ENCODE data around the gene GP9. TPM values are rescaled to one million over a fixed set of nuclear protein-coding genes. Genes with fewer than 3 reads are reported as not detected.

The GP9 gene
- total RNA-seq, 6 experiments from 2014 or later, result not detected

Other genes starting within 250 kb of the GP9 start
- gene ACAD9, start 181.2 kb upstream of the GP9 start, total RNA-seq (2021; fragmentation: NEBNext Ultra II Directional; extraction: Animal tissue kit (Norgen Biotek cat#: 25700)), result 10 to 100 TPM; 37.5 to 47.1 (median 45.1) TPM
- gene CFAP92, start 66.7 kb upstream of the GP9 start, total RNA-seq (2021; fragmentation: NEBNext Ultra II Directional; extraction: Animal tissue kit (Norgen Biotek cat#: 25700)), result not detected
- not detected for gene EFCC1, start 59.5 kb upstream of the GP9 start, total RNA-seq (2021; fragmentation: NEBNext Ultra II Directional; extraction: Animal tissue kit (Norgen Biotek cat#: 25700))
- 10 to 100 TPM; 17.1 to 28.0 (median 22.0) TPM for gene RAB43, start 61.0 kb downstream of the GP9 start, total RNA-seq (2021; fragmentation: NEBNext Ultra II Directional; extraction: Animal tissue kit (Norgen Biotek cat#: 25700))
- gene ISY1, start 100.3 kb downstream of the GP9 start, total RNA-seq (2021; fragmentation: NEBNext Ultra II Directional; extraction: Animal tissue kit (Norgen Biotek cat#: 25700)), result 10 to 100 TPM; 34.6 to 50.6 (median 42.2) TPM
- gene CNBP, start 123.1 kb downstream of the GP9 start, total RNA-seq (2021; fragmentation: NEBNext Ultra II Directional; extraction: Animal tissue kit (Norgen Biotek cat#: 25700)), result 100 to 1,000 TPM; 229 to 242 (median 240) TPM
- 100 to 1,000 TPM; 316 to 393 (median 342) TPM for gene COPG1, start 188.8 kb downstream of the GP9 start, total RNA-seq (2021; fragmentation: NEBNext Ultra II Directional; extraction: Animal tissue kit (Norgen Biotek cat#: 25700))
- gene HMCES, start 218.1 kb downstream of the GP9 start, total RNA-seq (2021; fragmentation: NEBNext Ultra II Directional; extraction: Animal tissue kit (Norgen Biotek cat#: 25700)), result 10 to 100 TPM; 28.3 to 33.9 (median 31.4) TPM